Measurements from ENCODE around the gene TNFSF15. TPM values are rescaled to one million over a fixed set of nuclear protein-coding genes. Genes with fewer than 3 reads are reported as not detected.

The TNFSF15 gene
- polyA plus RNA-seq, 3 donors = 0.07 to 1.1 (median 0.11) TPM

DNA sequence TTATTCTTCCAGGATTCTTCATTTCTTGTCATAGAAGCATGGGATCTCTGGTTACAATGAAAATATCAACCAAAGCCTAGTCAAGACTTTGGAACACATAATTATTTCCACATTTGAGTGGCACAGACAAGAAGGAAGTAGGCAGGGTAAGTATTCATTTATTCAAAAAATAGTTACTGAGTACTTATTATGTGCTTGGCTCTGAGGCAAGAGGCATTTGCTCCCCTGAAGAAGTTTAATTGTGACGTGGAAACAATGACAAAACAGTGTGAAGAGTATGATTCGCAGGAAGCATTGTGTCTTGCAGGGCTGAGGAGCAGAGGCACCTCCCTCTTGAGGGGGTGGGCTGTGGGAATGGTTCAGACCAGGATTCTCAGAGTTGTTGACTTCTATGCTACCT is 45.0 kb upstream of the TNFSF15 start:
- no peaks in the 10 kb centered on the region for H4K20me1 ChIP-seq (ENCODE audit: insufficient read depth, low read length)
- H3K79me2 ChIP-seq (ENCODE audit: insufficient read depth, low read length) = no peaks in the 10 kb centered on the region
- DNase-seq = peak; percentile 40 to 60 (median 41)
- TF ChIP-seq, protein P1, sequence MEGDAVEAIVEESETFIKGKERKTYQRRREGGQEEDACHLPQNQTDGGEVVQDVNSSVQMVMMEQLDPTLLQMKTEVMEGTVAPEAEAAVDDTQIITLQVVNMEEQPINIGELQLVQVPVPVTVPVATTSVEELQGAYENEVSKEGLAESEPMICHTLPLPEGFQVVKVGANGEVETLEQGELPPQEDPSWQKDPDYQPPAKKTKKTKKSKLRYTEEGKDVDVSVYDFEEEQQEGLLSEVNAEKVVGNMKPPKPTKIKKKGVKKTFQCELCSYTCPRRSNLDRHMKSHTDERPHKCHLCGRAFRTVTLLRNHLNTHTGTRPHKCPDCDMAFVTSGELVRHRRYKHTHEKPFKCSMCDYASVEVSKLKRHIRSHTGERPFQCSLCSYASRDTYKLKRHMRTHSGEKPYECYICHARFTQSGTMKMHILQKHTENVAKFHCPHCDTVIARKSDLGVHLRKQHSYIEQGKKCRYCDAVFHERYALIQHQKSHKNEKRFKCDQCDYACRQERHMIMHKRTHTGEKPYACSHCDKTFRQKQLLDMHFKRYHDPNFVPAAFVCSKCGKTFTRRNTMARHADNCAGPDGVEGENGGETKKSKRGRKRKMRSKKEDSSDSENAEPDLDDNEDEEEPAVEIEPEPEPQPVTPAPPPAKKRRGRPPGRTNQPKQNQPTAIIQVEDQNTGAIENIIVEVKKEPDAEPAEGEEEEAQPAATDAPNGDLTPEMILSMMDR (IDR thresholded peaks at IDR 0.05) = no peak
- H3K4me2 ChIP-seq (replicated peaks; ENCODE audit: extremely low read depth, low read length, poor library complexity, severe bottlenecking) = no peak overlapping the region
- H3K4me3 ChIP-seq (replicated peaks in 1 of 3; ENCODE audit: low read depth in 2 of 3, low read length in 3 of 3) = no peak overlapping the region
- peaks cover 30% of the 10 kb centered on the region for H3K4me1 Mint-ChIP-seq
- no peak overlapping the region for H2AFZ ChIP-seq (ENCODE audit: insufficient read depth, low read depth, low read length, poor library complexity, severe bottlenecking)
- 56% methylated on average over 2 of the region's 2 CpGs for whole genome bisulfite sequencing (ENCODE audit: insufficient coverage)
- H3K27me3 ChIP-seq (ENCODE audit: control insufficient read depth in 2 of 2, insufficient read depth in 2 of 2, low read length in 2 of 2) = no peaks in the 10 kb centered on the region
- H3K36me3 ChIP-seq (replicated peaks in 1 of 2; ENCODE audit: control insufficient read depth in 1 of 2, insufficient read depth in 2 of 2, low read length in 2 of 2) = no peaks in the 10 kb centered on the region
- peaks cover 0 to 3% (median 0%) of the 10 kb centered on the region in 7 donors for H3K9me3 Mint-ChIP-seq
- peaks cover 27 to 29% of the 10 kb centered on the region in 2 donors for H3K4me1 ChIP-seq (ENCODE audit: control insufficient read depth in 1 of 2, insufficient read depth in 2 of 2, low read length in 2 of 2)
- no peaks in the 10 kb centered on the region for H3K36me3 Mint-ChIP-seq
- no peaks in the 10 kb centered on the region for H3K9me3 ChIP-seq (replicated peaks in 1 of 2; ENCODE audit: control insufficient read depth in 1 of 2, insufficient read depth in 1 of 2, low read length in 2 of 2)
- peak overlapping the region; percentile 74 to 90 (median 86) for H3K27ac Mint-ChIP-seq
- peaks cover 0 to 1% (median 0%) of the 10 kb centered on the region in 3 donors for H3K27me3 Mint-ChIP-seq (ENCODE audit: low read depth in 3 of 3)
- H3K4me3 Mint-ChIP-seq = no peak overlapping the region
- no peak overlapping the region for H3K9ac ChIP-seq (ENCODE audit: insufficient read depth, low read length, poor library complexity, severe bottlenecking)
- peak overlapping the region in 1 of 2 donors; percentile 74 for H3K27ac ChIP-seq (ENCODE audit: low read depth in 1 of 2, low read length in 2 of 2)
- intact Hi-C loops (cut with micrococcal nuclease) = no loop called here

DNA sequence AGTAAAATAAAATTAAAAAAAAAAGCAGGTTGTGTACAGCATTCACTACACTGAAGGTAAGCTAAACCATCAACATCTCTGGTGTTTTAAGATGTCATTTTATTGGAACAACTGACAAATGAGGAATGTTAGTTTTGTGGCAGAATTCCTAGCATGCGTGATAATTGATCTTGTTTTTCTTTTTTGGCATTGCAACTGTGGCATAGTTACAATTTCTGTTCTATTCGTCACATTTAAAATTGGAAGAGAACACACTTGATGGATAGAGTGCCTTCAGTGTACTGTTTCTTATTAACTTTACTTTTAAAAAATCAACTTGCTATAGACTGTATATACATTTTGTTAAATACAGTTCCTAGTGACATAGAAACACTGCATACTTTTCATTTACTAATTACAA is 43.6 kb upstream of the TNFSF15 start:
- Histone ChIP-seq H3K27me3 (ENCODE audit: control insufficient read depth in 2 of 2, insufficient read depth in 2 of 2, low read length in 2 of 2) (no peaks in the 10 kb centered on the region), H3K9me3 (replicated peaks in 1 of 2; ENCODE audit: control insufficient read depth in 1 of 2, insufficient read depth in 1 of 2, low read length in 2 of 2) (no peaks in the 10 kb centered on the region), H3K9ac (ENCODE audit: insufficient read depth, low read length, poor library complexity, severe bottlenecking) (no peak overlapping the region), H3K4me1 (ENCODE audit: control insufficient read depth in 1 of 2, insufficient read depth in 2 of 2, low read length in 2 of 2) (peaks cover 27 to 29% of the 10 kb centered on the region in 2 donors), H3K79me2 (ENCODE audit: insufficient read depth, low read length) (no peaks in the 10 kb centered on the region), H3K4me3 (replicated peaks in 1 of 3; ENCODE audit: low read depth in 2 of 3, low read length in 3 of 3) (no peak overlapping the region), H3K27ac (ENCODE audit: low read depth in 1 of 2, low read length in 2 of 2) (no peak overlapping the region), H4K20me1 (ENCODE audit: insufficient read depth, low read length) (no peaks in the 10 kb centered on the region), H2AFZ (ENCODE audit: insufficient read depth, low read depth, low read length, poor library complexity, severe bottlenecking) (no peak overlapping the region), H3K36me3 (replicated peaks in 1 of 2; ENCODE audit: control insufficient read depth in 1 of 2, insufficient read depth in 2 of 2, low read length in 2 of 2) (no peaks in the 10 kb centered on the region), H3K4me2 (replicated peaks; ENCODE audit: extremely low read depth, low read length, poor library complexity, severe bottlenecking) (no peak overlapping the region)
- TF ChIP-seq, protein P1 (IDR thresholded peaks at IDR 0.05) = no peak
- Mint-ChIP-seq H3K4me1 (peaks cover 30% of the 10 kb centered on the region), H3K36me3 (no peaks in the 10 kb centered on the region), H3K27me3 (ENCODE audit: low read depth in 3 of 3) (peaks cover 0 to 1% (median 0%) of the 10 kb centered on the region in 3 donors), H3K4me3 (no peak overlapping the region), H3K27ac (no peak overlapping the region), H3K9me3 (peaks cover 0 to 3% (median 0%) of the 10 kb centered on the region in 7 donors)
- no CpG with 5 or more reads among the region's 2 CpGs for WGBS (ENCODE audit: insufficient coverage)
- no peak for DNase-seq
- intact Hi-C loops (cut with micrococcal nuclease) = no loop called here

Measured in CD14-positive monocyte (primary cell).